GM21737 (cell line): ENCODE measurements around the gene JPH2.
A peak's percentile ranks its signal among the peaks of the same experiment; 100 is the strongest.

ENCODE experiments used
- ATAC-seq: cut with Tn5 transposase; IDR thresholded peaks from one replicate; pipeline ENCODE4 v1.9.1; 2021; ENCODE audit warnings: mild to moderate bottlenecking, moderate library complexity; ENCODE audit not compliant: unreplicated experiment

The JPH2 gene

GRCh38 chr20:44080646-44081267, 106.2 kb downstream of the JPH2 start:
- peak; percentile 81 for ATAC-seq

- no peak for ATAC-seq
These were observed 106.9 kb downstream of the JPH2 start for GRCh38 chr20:44080064-44080463.

DNA sequence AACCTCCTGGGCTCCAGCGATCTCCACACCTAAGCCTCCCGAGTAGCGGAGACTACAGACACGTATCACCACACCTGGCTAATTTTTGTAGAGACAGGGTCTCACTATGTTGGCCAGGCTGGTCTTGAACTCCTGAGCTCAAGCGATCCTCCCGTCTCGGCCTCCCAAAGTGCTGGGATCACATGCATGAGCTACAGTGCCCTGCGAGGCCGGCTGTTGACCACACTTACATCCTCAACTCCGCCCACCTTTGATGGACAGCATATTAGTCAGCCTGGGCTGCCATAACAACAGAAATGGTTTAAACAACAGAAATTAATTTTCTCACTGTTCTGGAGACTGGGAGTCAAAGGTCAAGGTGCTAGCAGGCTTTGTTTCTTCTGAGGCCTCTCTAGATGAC, 107.7 kb downstream of the JPH2 start:
- ATAC-seq: no peak

GRCh38 chr20:44075950-44076232, 111.1 kb downstream of the JPH2 start:
- no peak for ATAC-seq

DNA sequence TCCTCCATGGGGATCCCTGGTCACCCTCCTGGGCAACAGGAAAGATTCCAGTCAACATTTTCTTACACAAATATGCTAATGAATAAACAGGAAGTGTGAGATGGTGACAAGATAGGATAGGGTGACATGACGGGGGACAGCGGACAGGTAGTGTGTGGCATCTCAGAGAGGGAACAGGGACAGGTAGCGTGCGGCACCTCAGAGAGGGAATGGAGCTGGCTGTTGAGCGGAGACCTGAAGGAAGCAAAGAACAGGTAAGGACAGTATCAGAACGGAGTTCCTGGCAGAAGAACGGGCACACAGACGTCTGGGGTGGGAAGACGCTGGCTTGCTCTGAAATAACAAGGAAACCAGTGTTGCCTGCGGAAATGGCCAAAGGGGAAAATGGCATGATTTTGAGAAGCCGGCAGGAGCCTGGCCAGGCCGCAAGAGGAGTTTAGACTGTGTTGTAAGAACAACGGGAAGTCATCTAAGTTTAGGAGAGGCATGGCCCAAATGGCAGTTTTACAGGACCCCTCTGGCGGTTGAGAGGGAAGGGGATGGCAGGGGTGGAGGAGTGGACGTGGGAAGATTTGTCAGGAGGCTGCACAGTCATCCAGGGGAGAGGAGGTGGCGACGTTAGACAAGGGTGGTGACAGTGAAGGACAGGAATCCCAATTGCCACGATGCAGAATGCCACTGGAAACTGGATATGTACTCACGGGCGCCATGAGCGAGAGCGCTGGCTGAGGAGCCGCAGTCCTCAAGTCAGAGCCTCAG, 111.6 kb downstream of the JPH2 start:
- no peak for ATAC-seq

DNA sequence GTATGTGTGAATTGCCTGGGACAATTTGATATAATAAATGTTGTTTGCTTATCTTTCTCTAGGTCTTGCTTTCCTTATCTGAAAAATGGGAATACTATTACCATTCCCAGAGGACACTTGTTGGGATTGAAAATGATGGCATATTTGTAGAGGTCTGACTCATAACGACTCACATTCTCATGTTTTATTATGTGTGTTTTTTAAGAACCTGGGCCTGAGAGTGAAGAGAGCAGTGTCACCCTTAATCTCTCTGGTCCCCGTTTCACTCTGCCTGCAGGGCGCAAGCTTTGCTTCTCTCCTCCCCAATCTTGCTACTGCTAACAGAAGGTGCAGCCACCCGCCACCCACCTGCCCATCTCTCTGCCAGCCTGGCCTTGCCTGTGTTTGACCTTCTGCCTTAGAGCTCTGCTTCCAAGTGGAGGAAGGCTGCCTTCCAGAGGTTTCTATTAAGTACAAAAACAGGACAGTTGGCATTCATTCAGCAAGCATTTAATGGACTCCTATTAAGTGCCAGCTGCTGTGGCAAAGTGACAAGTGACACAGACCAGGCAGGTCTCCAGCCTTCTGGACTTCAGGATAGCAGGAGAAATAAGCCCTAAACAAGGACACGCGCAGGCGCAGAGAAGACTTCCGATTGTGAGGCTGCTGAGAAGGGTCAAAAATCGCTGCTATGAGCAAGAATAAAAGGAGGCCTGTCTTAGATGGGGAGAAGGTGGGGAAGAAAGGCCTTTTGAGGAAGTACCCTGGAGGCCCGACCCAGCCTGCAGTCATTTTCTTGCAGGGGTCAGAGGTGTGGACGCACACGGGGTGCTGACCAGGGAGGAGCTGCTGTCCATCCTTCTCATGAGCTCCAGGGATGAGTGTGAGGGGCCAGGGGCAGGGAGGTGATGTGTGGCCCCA, 112.5 kb downstream of the JPH2 start:
- ATAC-seq: no peak

GRCh38 chr20:44073675-44074071, 113.3 kb downstream of the JPH2 start:
- no peak for ATAC-seq

- ATAC-seq: no peak
These were observed 113.8 kb downstream of the JPH2 start for GRCh38 chr20:44073011-44073674.

DNA sequence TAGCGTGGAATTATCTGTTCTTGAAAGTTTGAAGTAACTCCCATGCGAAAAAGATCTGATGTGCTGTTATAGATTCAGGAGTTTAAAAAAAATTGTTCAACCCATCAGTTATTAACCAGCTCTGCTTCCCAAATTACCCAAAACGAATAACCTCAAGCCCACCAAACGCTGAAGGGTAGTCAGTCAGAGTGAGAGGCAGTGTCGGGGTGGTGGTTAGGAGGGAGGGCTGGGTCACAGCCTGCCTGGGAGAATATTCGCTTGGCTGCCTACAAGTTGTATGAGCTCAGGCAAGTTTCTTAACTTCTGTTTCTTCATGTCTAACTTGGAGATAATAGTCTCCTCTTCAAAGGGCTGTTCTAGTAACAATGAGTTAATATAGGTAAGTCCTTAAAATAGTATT, 114.6 kb downstream of the JPH2 start:
- ATAC-seq: no peak

DNA sequence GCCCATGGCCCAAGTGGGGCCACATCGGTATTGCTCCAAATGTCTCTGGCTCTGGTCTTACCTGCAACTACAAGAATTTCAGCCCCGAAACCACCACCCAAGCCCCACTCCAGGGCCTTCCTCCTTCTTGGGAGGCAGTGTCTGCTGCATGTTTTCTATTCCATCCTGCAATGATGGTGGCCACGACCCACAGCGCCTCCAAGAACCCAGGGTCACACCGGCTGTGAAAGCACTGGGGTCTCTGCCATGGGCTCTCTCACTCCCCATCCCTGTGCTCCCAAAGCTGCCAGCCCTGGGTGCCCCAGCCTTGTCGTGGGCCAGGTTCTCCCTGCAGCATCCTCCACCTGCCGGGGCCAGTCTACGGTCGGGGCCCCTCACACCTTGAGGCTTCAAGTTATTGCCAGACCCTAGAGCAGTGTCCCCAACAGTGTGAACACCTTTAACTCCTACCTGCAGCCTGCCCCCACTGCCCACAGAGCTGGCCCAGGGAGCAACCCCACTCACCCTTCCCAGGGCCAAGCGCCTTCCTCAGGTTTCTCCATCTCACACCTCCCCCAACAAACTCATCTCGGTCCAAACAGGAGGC, 115.4 kb downstream of the JPH2 start:
- no peak for ATAC-seq

DNA sequence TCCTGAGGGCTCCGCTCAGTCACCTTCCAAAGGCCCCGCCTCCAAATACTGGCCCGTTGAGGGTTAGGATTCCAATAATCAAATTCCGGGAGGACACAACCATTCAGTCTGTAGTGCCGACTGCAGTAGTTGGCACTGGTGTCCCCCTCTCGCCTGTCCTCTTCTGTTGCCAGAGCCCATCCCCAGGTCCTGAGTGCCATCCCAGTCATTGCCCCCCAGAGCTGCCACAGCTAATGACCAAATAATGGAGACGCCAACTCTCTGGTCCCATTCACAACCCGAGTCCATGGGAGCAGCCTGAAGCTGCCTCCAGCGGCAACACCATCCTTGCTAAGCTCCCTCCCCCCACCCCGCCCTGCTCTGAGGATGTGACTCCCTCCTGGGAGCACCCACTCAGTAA, 115.9 kb downstream of the JPH2 start:
- ATAC-seq: no peak

- ATAC-seq: no peak
These were observed 116.7 kb downstream of the JPH2 start for GRCh38 chr20:44070139-44070900.

DNA sequence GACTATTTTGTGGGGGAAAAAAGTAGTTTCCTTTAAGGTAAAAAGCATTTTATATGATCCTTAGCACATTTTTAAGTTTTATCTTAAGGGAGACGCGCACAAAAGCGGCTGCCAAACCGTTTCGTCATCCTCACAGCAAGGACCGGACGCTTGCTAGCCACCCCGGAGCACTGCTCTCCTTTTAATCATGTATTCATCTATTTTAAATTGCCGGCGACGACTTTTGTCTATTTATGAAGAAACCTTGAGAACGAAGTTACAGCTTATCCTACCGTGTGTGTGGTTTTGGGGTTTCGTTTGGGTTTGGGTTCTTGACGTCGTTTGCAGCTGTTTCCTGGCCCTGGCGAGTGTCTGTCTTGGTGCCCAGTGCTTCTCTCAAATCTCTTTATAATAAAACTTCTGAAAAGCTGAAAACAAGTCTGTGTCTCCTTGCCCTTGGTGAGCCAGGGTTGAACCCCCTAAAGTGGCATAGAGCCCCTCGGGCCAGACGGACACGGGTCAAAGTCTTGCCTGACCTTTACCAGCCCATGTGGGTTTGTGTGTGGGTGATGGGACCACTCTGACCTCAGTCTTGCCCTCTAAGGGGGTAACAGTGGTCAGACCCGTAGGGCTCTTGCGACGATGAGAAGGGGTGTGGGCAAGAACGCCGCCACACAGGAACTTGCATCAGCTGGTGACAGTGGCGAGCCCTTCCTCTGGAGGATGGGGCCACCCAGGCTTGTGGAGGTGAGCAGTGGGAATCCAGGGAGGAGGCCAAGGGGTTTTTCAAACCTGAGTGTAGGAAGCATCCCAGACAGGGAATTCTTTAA, 117.6 kb downstream of the JPH2 start:
- peak; percentile 43 for ATAC-seq

- no peak for ATAC-seq
These were observed 118.4 kb downstream of the JPH2 start for GRCh38 chr20:44068316-44069201.

DNA sequence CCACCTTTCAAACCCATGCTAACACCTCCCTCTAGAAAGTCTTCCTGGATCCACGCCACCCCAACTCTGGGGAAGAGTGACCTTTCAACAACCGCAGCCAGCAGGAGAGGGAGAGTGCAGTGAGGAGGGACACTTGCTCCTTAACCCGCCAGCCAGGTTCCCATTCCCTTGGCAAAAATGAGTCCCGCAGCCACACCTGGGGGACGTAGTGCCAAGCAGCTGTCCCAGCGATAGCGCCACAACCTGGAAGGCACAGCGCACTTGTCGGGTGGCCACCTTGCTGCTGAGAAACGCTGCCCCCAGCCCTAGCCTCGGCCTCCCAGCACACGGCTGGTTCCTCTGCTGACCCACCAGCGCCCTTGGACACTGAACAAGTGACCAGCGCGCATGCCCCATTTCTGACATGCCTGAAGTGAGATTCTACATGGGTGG, 119.3 kb downstream of the JPH2 start:
- no peak for ATAC-seq

DNA sequence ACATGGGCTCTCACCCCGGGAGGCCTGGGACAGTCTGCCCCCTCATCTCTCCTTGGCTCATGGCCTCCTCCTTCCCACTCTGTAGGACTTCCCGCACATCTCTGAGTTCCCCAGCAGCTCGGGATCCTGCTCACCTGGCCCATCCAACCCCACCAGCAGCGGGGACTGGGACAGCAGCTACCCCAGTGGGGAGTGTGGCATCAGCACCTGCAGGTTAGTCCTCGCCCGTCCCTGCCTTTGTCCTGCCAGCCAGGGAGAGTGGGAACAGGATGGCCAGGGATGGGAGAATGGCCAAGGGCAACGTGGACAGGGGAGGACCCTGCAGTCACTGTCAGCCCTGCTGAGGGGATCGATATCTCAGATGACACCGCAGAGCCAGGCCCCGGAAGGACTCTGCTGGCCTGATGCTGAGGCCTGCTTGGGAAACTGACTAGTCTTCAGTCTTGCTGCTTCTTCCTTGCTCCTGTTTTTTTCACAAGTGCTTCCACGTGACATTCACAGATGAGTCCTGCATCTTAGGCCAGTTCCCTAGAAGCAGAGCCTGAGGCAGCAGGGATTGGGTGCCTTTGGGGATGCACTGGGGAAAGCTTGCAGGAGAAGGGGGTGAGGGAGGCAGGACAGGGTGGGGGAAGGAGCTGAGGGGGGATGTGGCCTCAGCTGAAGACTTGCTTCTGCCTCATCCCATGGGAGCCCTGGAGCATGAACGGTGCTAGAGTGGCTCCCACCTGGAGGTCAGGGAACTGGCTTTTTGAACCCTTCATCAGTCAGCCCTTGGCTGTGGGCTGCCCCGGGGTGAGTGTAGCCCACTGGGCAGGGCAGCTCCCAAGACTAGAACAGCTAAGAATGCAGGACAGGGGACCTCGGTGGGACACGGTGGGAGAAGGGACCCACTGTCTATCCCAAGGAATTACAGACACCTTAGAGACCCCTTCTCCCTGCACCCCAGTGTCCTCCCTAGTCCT, 120.1 kb downstream of the JPH2 start:
- ATAC-seq: no peak
